NCI-H524 (cell line): Measurements from ENCODE around the gene GABARAPL2.

Experiments used
- DNase-seq, 2 experiments: peaks; one replicate each; lab custom pipeline; 2025; lab: John Stamatoyannopoulos, UW

Gene GABARAPL2

DNA sequence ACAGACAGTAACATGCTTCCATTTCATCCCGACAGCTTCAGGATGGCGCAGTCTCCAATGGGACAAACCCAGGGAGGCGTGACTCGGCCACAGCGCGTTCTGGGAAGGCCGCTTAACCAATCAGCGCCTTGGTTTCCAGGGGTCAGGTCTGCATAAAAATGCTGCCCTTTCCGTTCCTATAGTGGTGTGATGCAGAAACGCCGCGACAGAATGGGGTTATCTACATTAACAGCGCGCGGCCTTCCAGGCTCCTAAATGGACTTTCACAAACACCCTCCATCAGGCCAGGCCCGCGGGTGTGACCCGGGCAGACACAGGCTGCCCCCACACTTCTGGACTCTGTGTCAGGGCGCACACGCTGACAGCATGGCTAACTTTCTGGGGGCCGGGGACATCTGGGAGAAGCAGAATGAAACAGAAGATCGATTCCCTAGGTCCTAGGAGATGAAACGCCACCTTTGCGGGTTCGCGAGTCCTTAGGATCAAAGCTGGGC is 10.9 kb upstream of the GABARAPL2 start:
- DNase-seq = peak; percentile 79 to 93

DNA sequence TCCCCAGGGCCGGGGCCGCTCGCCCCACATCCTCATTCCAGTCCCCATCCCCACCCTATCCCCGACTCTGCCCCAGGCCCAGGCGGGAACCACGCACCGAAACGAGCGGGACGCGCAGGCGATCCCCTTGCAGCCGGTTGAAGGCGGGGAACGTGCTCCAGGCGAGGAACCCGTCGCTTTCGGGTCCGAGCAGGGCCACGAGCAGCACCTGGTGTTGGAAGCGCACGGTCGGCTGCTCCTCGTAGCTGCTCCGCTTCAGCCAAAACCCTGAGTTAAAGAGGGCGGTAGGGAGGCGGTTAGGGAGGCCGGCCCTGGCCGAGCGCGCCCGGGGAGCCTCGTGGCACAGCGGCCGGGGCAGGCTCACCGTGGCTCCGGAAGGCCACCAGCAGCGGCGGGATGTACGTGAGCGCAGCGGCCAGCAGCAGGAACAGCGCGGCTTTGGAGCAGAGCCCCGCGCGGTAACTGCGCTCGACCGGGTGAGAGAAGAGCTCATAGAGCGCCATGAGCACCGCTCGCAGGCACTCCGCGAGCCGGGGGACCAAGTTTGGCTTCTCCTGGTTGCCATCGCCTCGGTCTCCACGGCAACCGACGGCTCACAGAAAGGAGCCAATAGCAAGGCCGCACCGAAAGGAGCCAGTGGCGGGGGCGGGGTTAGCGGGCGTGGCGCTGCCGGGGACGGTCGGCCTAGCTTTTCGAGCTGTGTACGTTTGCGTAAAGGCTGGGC is 10.3 kb upstream of the GABARAPL2 start, which contains the start of gene TMEM231:
Gene TMEM231 (minus strand): TSS at position 546 of the 724 bp plus-strand sequence. CDS start 43 bp downstream, at position 503.
- peak; percentile 88 to 95 for DNase-seq

GRCh38 chr16:75556431-75556950 is 9.7 kb upstream of the GABARAPL2 start:
- DNase-seq = no peak

- no peak for DNase-seq
Observed at GRCh38 chr16:75558846-75559401, 7.3 kb upstream of the GABARAPL2 start.

DNA sequence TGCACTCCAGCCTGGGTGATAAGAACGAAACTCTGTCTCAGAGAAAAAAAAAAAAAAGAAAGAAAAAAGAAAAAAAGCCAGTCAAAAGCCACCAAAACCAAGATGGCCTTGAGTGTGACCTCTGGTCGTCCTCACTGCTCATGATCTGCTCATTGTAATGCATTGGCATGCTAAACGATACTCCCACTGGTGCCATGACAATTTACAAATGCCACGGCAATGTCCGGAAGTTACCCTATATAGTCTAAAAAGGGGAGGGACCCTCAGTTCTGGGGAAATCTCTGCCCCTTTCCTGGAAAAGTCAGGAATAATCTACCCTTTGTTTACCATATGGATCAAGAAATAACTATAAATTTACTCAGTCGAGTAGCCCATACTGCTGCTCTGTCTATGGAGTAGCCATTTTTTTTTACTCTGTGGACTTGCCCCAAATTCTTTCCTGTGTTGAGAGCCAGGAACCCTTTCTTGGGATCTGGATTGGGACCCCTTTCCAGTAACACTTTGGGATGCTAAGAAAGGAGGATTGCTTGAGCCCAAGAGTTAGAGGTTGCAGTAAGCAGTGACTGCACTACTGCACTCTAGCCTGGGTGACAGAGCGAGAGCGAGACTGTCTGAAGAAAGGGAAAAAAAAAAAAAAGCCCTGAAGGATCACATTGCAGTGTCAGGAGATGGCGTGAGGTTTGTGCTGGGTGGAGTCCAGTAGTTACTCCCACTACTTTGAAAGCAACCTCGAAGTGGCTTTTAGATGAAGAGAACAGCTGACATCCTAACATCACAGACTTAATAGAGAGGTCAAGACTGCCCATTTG is 6.4 kb upstream of the GABARAPL2 start:
- no peak for DNase-seq

- DNase-seq = no peak
Observed at GRCh38 chr16:75565640-75566039, 539 bp upstream of the GABARAPL2 start.

GRCh38 chr16:75566758-75567255 is 628 bp downstream of the GABARAPL2 start:
- no peak for DNase-seq

DNA sequence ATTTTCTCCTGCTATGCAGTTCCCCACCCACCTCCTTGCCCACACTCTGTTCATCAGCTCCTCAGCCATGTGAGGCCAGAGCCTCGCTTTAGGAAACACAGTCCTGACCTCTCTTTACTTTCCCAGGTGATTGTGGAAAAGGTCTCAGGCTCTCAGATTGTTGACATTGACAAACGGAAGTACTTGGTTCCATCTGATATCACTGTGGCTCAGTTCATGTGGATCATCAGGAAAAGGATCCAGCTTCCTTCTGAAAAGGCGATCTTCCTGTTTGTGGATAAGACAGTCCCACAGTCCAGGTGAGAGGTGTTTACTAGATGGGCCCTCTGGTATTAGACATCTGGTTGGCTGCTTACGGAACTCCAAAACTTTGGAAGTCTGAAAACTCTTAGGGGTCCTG is 1.7 kb downstream of the GABARAPL2 start:
- DNase-seq = no peak

- DNase-seq = no peak
Observed at GRCh38 chr16:75570396-75571065, 4.4 kb downstream of the GABARAPL2 start.

DNA sequence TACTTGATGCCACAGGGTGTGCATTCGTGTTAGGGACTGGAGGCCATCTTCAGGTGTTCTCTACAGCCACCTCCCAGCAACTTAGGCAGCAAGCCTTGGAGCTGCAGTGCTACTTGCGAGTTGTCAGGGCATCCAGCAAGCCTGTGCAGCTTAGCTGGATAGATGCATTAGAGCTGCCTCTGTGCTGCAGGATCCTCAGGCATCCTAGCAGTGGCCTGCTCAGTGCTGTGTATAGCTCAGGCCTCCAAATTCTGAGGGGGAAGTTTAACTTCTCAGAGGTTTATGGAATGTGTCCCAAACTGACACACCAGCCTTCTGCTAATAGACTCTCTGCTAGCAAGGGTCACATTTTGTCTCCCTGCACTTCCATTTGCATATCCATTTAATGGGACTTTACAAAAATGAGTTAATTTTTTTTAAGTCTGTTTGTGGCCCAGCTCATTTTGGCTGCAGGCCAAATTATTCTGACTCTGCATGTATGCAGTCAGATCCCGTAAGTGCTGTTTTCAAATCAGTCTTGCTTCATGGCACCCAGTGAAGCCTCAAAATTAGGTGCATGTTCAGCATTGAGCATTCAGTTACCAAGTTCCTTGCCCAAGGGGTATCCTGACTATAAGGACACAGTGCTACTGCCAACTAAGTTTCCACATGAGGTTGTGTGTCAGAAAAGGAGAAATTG is 6.8 kb downstream of the GABARAPL2 start:
- DNase-seq = no peak

DNA sequence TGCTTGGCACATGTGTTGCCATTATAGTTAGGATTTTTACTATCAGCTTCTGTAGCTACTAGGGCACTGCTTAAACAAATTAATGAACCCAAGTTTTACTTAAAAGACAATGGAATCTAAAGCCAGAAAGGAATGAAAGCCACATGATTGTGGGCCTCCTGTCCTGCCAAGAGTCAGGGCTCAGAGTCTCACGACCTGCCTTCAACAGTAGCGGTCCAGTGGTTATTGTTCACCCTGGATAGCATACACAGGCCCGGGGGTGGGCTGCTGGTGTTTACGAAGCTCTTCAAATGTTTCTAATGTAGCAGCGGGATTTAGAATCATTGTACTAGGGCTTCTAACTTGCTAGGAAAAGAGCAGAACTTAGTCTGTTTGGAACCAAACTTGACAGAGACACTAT is 7.8 kb downstream of the GABARAPL2 start:
- no peak for DNase-seq

- no peak for DNase-seq
Observed at GRCh38 chr16:75575958-75576357, 9.8 kb downstream of the GABARAPL2 start.

DNA sequence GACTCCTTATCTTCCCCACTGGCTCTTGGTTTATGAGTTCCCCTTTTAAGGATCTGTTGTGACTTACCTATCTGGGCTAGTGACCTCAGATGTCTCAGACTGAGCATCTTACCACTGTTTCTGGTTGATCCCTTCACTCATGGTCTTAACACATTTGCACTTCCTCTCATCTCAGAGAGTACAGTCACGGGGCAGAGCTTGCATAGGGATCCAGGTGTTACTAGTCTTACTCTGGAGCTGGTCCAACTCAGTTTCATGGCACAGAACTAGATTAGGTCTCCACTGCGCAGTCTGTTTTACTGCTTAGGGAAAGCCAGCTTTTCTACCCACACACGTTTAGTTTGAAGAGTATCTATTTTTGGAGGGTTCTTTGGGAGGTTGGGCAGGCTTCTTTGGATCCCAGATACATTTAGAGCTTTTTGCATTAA is 10.2 kb downstream of the GABARAPL2 start:
- DNase-seq = no peak

GRCh38 chr16:75578212-75578611 is 12.0 kb downstream of the GABARAPL2 start:
- no peak for DNase-seq

- no peak for DNase-seq
Observed at GRCh38 chr16:75578725-75579124, 12.5 kb downstream of the GABARAPL2 start.

DNA sequence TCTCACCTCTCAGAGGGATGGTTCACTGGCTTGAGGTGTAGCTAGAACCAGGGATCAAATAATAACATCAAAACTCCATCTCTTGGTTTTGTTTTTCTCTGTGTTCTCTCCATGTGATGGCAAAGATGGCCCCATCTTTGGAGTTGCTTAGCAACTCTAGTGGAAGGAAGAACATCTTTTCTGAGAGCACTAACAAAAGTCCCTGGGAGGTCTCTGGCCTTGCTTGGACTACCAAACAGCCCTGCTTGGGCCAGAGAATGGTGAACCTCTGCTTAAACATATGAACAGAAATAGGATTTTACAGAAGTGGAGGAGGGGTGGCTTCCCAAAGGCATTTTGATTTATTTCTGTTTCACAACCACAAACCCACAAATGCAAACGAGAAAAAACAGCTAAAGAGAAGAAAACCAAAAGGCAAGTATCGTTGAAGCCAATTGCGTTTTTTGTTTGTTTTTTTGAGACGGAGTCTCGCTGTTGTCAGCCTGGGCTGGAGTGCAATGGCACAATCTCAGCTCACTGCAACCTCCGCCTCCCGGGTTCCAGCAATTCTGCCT is 13.2 kb downstream of the GABARAPL2 start:
- no peak for DNase-seq

- DNase-seq = no peak
Observed at GRCh38 chr16:75584108-75584507, 17.9 kb downstream of the GABARAPL2 start.

DNA sequence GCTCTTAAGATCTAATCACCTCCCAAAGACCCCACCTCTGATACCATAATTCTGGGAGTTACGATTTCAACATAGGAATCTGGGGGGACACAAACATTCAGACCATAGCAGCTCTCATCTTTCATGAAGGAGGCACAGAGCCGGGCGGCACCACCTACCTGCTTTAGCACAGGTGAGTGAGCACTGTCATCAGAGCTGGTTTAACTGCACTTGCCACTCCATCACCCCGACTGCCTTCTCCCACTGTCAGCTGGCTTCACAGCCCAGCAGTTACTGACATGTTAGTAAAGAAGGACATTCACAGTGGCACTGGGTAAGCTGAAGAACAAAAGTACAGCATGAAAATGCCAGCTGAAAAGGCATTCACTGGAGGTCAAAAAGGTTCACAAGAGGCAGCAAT is 22.5 kb downstream of the GABARAPL2 start:
- no peak for DNase-seq

DNA sequence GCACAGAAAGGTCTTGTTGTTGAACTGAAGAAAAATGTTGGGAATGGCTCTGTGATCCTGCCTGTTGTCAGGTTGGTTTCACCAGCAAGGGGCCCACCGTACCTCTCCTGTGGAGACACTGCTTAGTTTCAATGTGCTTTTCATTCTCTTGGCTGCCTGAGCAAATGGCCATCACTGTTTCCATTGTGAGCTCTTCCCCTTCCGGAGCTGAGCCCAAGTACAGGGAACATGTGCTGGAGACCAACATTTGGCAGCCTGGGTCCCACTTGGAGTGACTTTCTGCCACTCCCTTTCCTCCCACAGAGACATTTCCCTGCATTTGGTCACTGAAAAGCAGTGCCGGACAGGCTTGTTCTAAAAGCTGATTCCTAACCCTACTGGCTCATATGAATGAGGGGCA is 23.1 kb downstream of the GABARAPL2 start:
- DNase-seq = no peak

DNA sequence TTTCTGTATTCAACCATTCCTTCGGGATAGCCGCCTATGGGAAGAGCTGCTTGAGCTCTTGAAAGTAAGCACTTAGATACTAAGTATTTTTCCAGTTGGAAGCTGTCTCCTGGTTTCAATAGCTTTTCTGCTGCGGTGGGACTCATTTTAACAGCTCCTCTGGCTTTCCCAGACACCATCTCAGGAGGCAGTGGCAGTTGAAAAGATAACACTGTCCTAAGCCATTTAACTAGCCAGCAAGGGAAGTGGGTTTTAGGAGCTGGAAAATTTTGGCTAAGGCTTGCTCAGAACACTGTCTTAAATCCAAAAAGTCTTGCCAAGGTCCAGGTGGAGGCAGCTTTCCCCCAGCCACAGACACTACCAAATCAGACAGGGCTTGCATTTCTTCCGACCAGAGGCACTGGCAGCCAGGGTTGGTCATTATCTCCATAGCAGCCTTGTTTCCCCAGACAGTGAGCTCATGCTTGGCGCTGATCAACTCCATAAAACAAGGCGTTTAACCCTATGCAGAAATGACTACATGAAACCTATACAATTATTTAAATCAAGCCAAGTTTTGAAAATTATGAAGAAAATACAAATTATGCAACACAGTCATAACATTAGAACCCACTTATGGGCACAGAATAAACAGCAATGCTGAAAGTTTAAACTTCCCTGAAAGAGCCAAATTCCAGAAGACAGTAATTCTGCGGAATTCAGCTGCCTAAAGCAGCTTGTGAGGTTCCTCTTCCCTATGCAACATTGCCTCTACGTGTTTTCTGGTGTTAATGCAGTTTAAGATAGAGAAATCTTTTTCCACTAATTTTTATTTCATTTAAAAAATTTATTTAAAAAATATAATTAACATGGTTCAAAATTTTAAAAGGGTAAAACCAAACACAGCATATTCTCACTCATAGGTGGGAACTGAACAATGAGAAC is 25.0 kb downstream of the GABARAPL2 start:
- DNase-seq = no peak
